H1 (cell line): ENCODE results near the gene MTERF2.

Experiments used
- CTCF ChIP-seq, 3 experiments: IDR thresholded peaks; 1 replicate in 2 of 3; 2 replicates in 1 of 3; pipeline versions ENCODE4 v1.5.1 to v1.6.1; 2011; ENCODE audit warnings: low read length in 3 of 3, mild to moderate bottlenecking in 3 of 3, inconsistent platforms in 2 of 3, low read depth in 1 of 3, moderate library complexity in 1 of 3; ENCODE audit not compliant: insufficient read depth in 1 of 3; ENCODE audit errors: control extremely low read depth in 1 of 3
- EP300 ChIP-seq, 2 experiments: IDR thresholded peaks; 1 replicate in 1 of 2; 2 replicates in 1 of 2; pipeline ENCODE4 v1.6.1; 2011 to 2012; ENCODE audit warnings: low read depth in 2 of 2, low read length in 2 of 2, mild to moderate bottlenecking in 2 of 2, borderline replicate concordance in 1 of 2, inconsistent platforms in 1 of 2, moderate library complexity in 1 of 2
- EZH2 ChIP-seq: fragments of 200-600 bp; sonication (generic); IDR thresholded peaks from 2 replicates; pipeline ENCODE4 v1.7.1; 2012; ENCODE audit warnings: low read depth, mild to moderate bottlenecking, moderate library complexity, low read length, inconsistent platforms; ENCODE audit not compliant: severe bottlenecking
- GABPA ChIP-seq: IDR thresholded peaks from 2 replicates; pipeline ENCODE4 v1.6.1; 2011; ENCODE audit warnings: mild to moderate bottlenecking, low read length, moderate library complexity, borderline replicate concordance; ENCODE audit not compliant: insufficient read depth
- GTF2F1 ChIP-seq: IDR thresholded peaks from 2 replicates; pipeline ENCODE4 v1.6.1; 2012; ENCODE audit warnings: low read depth, low read length, improper control_type of control experiment, borderline replicate concordance
- KDM5A ChIP-seq: fragments of 200-600 bp; IDR thresholded peaks from 2 replicates; pipeline ENCODE4 v1.7.1; 2012; ENCODE audit warnings: mild to moderate bottlenecking, low read length, inconsistent platforms, mixed read lengths
- POLR2A ChIP-seq, 2 experiments: IDR thresholded peaks; 1 replicate in 1 of 2; 2 replicates in 1 of 2; pipeline ENCODE4 v1.6.1; 2011; ENCODE audit warnings: low read depth in 2 of 2, low read length in 2 of 2, mild to moderate bottlenecking in 2 of 2; ENCODE audit errors: control extremely low read depth in 1 of 2
- POLR2AphosphoS5 ChIP-seq: IDR thresholded peaks from 2 replicates; pipeline ENCODE4 v1.6.1; 2011; ENCODE audit warnings: low read depth, low read length
- RAD21 ChIP-seq, 2 experiments: IDR thresholded peaks in 1 of 2; conservative IDR thresholded peaks in 1 of 2; 2 replicates each; pipeline ENCODE4 v1.6.1; 2011; ENCODE audit warnings: low read depth in 2 of 2, low read length in 2 of 2, improper control_type of control experiment in 1 of 2, inconsistent platforms in 1 of 2, mild to moderate bottlenecking in 1 of 2, moderate library complexity in 1 of 2
- RXRA ChIP-seq: IDR thresholded peaks from 2 replicates; pipeline ENCODE4 v1.6.1; 2011; ENCODE audit warnings: low read depth, mild to moderate bottlenecking, low read length, moderate library complexity; ENCODE audit not compliant: insufficient read depth
- SP1 ChIP-seq: IDR thresholded peaks from 2 replicates; pipeline ENCODE4 v1.6.1; 2011; ENCODE audit warnings: low read depth, low read length
- TF ChIP-seq, protein P1 (sequence below): IDR thresholded peaks from 2 replicates; pipeline ENCODE4 v1.6.1; 2012; ENCODE audit warnings: inconsistent platforms

DNA sequence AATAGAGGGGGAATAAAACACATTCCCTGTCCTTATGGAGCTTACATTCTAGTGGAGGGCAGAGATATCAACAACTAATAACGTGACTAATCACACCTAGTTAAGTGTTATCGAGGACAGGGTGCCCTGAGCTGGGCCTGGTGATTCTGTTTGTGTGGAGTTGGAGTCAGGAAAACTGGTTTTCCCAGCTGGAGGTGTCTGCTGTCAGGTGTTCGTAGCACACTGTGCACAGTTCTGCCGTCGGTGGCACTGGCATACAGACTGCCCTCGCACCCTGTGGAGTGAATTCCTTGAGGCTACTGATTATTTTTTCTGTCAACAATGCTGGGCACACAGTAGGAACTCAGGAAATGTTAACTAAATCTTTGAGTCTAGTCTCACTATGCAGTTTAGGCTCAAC is 900 bp upstream of the MTERF2 start:
- TF ChIP-seq KDM5A (no peak), POLR2A (IDR thresholded peaks at IDR 0.05; ENCODE audit: control extremely low read depth in 1 of 2, low read depth in 2 of 2, low read length in 2 of 2) (no peak), EZH2 (no peak), RAD21 (IDR thresholded peaks at IDR 0.05 in 1 of 2, conservative IDR thresholded peaks at IDR 0.05 in 1 of 2; ENCODE audit: low read depth in 2 of 2, low read length in 2 of 2) (no peak), GABPA (no peak), EP300 (IDR thresholded peaks at IDR 0.05; ENCODE audit: borderline replicate concordance in 1 of 2, low read depth in 2 of 2, low read length in 2 of 2) (no peak), CTCF (IDR thresholded peaks at IDR 0.05; ENCODE audit: control extremely low read depth in 1 of 3, insufficient read depth in 1 of 3, low read depth in 1 of 3, low read length in 3 of 3) (no peak), POLR2AphosphoS5 (no peak), GTF2F1 (no peak), RXRA (no peak), SP1 (no peak)
- TF ChIP-seq, protein P1, sequence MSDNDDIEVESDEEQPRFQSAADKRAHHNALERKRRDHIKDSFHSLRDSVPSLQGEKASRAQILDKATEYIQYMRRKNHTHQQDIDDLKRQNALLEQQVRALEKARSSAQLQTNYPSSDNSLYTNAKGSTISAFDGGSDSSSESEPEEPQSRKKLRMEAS = no peak
